Heart left ventricle (tissue), 13 donors: ENCODE data around the gene UQCR11.

Source experiments
- POLR2A ChIP-seq, 2 donors: fragments of 450-650 bp; IDR thresholded peaks; one replicate each; pipeline ENCODE4 v1.6.1; 2017; ENCODE audit warnings: antibody characterized with exemption in 2 of 2, mild to moderate bottlenecking in 2 of 2, moderate library complexity in 2 of 2
- TF ChIP-seq, protein P1 (sequence below), 12 donors: fragments of 200-600 bp; sonication (generic) in 4 of 12; IDR thresholded peaks; one replicate each; pipeline versions ENCODE4 v1.5.0 to v1.8.0; 2018 to 2022; ENCODE audit warnings: antibody characterized with exemption in 12 of 12, mild to moderate bottlenecking in 5 of 12
- donor health status: ischemic (EF 13 %, LVEDD 7.1; RV severe dilation, severe dysfunction).
- donor health status: DM: no; HTN: yes; CAD: no.
- donor health status: DM: no; HTN: no; CAD: no.
- donor health status: ischemic (EF 25% LVEDD 6.9; RV normal size, moderate dysfunction).
- donor health status: ischemic (EF 25% LVEDD 5.7; RV mildly dilated, moderate dysfunction).
- donor health status: ischemic (EF 35%, LVEDD 5.7; RV mildly dilated, moderate dysfunction).
- donor health status: nonischemic (EF 11% LVEDD 7.7; RV severe dilation, severe dysfunction).
- donor health status: DM: yes; HTN: yes; CAD: no.
- donor health status: PGD.
- donor health status: ischemic (EF 29% LVEDD 5.4; RV normal size, mild dysfunction).
- donor health status: nonischemic (EF 23%, LVEDD 6.1; RV moderate dilation, normal function).

DNA sequence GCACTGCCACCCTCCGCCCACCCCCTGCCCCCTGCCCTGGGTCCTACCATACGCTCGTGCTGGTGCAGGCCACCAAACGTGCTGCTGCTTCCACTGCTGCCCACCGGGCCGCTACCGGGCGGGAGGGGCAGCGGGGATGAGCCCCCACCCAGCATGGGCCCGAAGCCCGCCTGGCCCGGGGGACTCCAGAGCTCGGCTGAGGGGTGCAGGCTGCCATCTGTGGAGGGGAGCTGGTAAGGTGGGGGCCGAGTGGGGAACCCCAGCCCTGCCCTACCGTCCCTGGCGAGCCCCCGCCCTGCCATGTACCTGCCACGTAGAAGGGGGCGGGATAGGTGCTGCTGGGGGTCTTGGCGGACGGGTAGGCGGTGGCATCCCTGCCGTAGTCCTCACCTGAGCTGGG lies 16.7 kb upstream of the UQCR11 start:
- TF ChIP-seq POLR2A (IDR thresholded peaks at IDR 0.05) = no peak
- TF ChIP-seq, protein P1, sequence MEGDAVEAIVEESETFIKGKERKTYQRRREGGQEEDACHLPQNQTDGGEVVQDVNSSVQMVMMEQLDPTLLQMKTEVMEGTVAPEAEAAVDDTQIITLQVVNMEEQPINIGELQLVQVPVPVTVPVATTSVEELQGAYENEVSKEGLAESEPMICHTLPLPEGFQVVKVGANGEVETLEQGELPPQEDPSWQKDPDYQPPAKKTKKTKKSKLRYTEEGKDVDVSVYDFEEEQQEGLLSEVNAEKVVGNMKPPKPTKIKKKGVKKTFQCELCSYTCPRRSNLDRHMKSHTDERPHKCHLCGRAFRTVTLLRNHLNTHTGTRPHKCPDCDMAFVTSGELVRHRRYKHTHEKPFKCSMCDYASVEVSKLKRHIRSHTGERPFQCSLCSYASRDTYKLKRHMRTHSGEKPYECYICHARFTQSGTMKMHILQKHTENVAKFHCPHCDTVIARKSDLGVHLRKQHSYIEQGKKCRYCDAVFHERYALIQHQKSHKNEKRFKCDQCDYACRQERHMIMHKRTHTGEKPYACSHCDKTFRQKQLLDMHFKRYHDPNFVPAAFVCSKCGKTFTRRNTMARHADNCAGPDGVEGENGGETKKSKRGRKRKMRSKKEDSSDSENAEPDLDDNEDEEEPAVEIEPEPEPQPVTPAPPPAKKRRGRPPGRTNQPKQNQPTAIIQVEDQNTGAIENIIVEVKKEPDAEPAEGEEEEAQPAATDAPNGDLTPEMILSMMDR (IDR thresholded peaks at IDR 0.05) = no peak
